ENCODE results near the gene DEPDC4.
A peak's percentile ranks its signal among the peaks of the same experiment; 100 is the strongest.

Gene DEPDC4

GRCh38 chr12:100200463-100201181 lies 66.3 kb downstream of the DEPDC4 start, which contains the start of gene ACTR6:
Gene ACTR6, plus strand, starts transcription at chr12:100200815. Its CDS starts 37 bp downstream, at chr12:100200852.
- peak within 1 kb of the TSS; percentile 63 for H3K4me3 ChIP-seq (ENCODE audit: low read depth, low read length)
- DNase-seq (ENCODE audit: low read depth) = peak; percentile 97
- TF ChIP-seq CTCF (IDR thresholded peaks at IDR 0.05; ENCODE audit: insufficient read depth, low read depth, low read length, missing control alignments) = no peak

GRCh38 chr12:100199347-100200149 lies 67.3 kb downstream of the DEPDC4 start:
- H3K4me3 ChIP-seq (ENCODE audit: low read depth, low read length) = peak overlapping the region; percentile 63
- peak; percentile 88 for DNase-seq (ENCODE audit: low read depth)
- TF ChIP-seq CTCF (IDR thresholded peaks at IDR 0.05; ENCODE audit: insufficient read depth, low read depth, low read length, missing control alignments) = no peak

GRCh38 chr12:100199023-100199346 lies 67.9 kb downstream of the DEPDC4 start:
- no peak for TF ChIP-seq CTCF (IDR thresholded peaks at IDR 0.05; ENCODE audit: insufficient read depth, low read depth, low read length, missing control alignments)

GRCh38 chr12:100197486-100197885 lies 69.4 kb downstream of the DEPDC4 start:
- no peak for DNase-seq (ENCODE audit: low read depth)
- TF ChIP-seq CTCF (IDR thresholded peaks at IDR 0.05; ENCODE audit: insufficient read depth, low read depth, low read length, missing control alignments) = no peak
- no peak overlapping the region for H3K4me3 ChIP-seq (ENCODE audit: low read depth, low read length)

More at GRCh38 chr12:100199023-100199346, 67.9 kb downstream of the DEPDC4 start:
- no peak for DNase-seq (ENCODE audit: low read depth)
- peak overlapping the region; percentile 63 for H3K4me3 ChIP-seq (ENCODE audit: low read depth, low read length)

GRCh38 chr12:100193085-100193484 lies 73.8 kb downstream of the DEPDC4 start:
- TF ChIP-seq CTCF (IDR thresholded peaks at IDR 0.05; ENCODE audit: insufficient read depth, low read depth, low read length, missing control alignments) = no peak
- H3K4me3 ChIP-seq (ENCODE audit: low read depth, low read length) = no peak overlapping the region
- no peak for DNase-seq (ENCODE audit: low read depth)

All from GM12865 (cell line).